ENCODE results near the gene INO80C. TPM values are rescaled to one million over a fixed set of nuclear protein-coding genes. Genes with fewer than 3 reads are reported as not detected.

The INO80C gene
- total and polyA plus RNA-seq, 2 donors from 2014 or later: 20.9 to 38.2 TPM

DNA sequence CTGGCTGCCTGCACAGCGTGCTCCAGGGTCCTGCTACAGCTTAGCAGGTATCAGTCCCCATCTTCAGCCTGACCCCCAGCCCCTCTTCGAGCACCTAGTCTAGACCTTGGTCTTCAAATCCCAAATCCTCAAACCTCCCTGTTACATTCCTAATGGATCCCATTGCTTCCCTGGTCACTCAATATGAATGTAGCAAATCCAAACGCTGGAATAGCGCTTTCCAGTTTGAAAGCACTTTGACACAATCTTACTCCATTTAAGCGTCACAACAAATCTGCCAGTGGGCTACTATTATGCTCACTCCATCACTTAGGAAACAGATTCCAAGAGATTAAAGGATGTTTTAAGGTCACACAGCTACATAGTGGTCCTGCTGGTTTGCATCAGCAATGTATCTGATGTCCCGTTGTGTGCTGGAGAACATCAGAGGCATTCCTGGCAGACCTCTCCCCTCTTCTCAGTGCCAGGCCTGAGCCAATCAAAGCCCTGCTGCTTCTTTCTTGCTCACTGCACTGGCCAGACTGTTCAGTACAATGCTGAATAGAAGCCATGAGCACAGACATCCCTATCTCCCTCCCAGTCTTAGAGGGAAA is 11.1 kb upstream of the INO80C start:
- TF ChIP-seq, protein P1, sequence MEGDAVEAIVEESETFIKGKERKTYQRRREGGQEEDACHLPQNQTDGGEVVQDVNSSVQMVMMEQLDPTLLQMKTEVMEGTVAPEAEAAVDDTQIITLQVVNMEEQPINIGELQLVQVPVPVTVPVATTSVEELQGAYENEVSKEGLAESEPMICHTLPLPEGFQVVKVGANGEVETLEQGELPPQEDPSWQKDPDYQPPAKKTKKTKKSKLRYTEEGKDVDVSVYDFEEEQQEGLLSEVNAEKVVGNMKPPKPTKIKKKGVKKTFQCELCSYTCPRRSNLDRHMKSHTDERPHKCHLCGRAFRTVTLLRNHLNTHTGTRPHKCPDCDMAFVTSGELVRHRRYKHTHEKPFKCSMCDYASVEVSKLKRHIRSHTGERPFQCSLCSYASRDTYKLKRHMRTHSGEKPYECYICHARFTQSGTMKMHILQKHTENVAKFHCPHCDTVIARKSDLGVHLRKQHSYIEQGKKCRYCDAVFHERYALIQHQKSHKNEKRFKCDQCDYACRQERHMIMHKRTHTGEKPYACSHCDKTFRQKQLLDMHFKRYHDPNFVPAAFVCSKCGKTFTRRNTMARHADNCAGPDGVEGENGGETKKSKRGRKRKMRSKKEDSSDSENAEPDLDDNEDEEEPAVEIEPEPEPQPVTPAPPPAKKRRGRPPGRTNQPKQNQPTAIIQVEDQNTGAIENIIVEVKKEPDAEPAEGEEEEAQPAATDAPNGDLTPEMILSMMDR (IDR thresholded peaks at IDR 0.05; ENCODE audit: borderline replicate concordance, extremely low read depth, insufficient read depth): no peak
- intact Hi-C loops (cut with DNase I): no loop called here
- Histone ChIP-seq H3K9ac (ENCODE audit: low read length in 3 of 3) (no peak overlapping the region), H3K27me3 (ENCODE audit: control insufficient read depth, insufficient read depth, low read length) (no peaks in the 10 kb centered on the region), H3K36me3 (ENCODE audit: control insufficient read depth in 2 of 3, insufficient read depth in 3 of 3, low read length in 3 of 3) (no peaks in the 10 kb centered on the region), H3K4me1 (ENCODE audit: control insufficient read depth in 2 of 3, insufficient read depth in 2 of 3, low read depth in 1 of 3, low read length in 3 of 3) (no peaks in the 10 kb centered on the region), H3K9me3 (ENCODE audit: control insufficient read depth in 2 of 3, insufficient read depth in 1 of 3, low read length in 3 of 3) (no peaks in the 10 kb centered on the region), H3K27ac (ENCODE audit: low read depth in 2 of 2, low read length in 2 of 2) (no peak overlapping the region), H3K4me3 (ENCODE audit: low read length in 3 of 3) (no peak overlapping the region)
- FAIRE-seq: no peak
- no peak for DNase-seq

DNA sequence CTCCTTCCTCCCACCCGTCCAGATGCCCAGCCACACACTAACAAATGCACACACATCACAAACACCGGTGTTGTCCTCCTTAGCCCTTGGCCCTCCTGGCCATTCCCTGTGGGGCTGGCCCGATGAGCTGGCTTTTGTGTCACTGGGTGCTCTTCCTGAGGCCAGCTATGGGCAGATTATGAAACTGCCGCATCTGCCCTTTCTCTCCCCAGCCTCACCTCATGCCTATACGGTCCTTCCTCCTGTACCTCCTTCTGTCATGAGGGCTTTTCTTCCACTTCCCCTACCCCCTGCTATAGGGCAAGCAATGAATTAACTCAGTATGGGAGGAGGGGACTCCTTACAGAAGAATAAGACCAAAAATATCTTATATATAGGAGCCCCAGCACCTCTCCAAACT is 10.3 kb upstream of the INO80C start:
- H3K27ac ChIP-seq (ENCODE audit: low read depth in 2 of 2, low read length in 2 of 2): no peak overlapping the region
- no peak for FAIRE-seq

DNA sequence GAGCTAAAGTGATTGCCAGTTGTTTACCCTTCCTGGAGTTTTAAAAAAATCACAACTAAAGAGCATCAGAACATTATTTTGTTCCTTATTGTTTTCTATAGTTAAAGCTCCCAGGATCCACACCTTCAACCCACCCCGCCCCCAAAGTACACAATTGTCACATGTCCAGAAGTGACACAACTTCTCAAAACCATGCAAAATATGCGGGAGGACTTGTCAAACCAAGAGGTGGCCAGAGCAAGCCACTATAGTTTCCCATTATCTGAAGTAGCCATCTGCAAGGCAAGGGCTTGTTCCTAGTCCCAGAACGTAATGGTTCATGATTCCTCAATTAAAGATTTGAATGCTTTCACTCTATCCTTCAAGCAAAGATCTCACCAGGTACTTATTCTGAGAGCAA is 9.9 kb upstream of the INO80C start:
- Histone ChIP-seq H3K9ac (ENCODE audit: low read length in 3 of 3) (no peak overlapping the region), H3K4me3 (ENCODE audit: low read length in 3 of 3) (no peak overlapping the region), H3K27ac (ENCODE audit: low read depth in 2 of 2, low read length in 2 of 2) (no peak overlapping the region), H3K27me3 (ENCODE audit: control insufficient read depth, insufficient read depth, low read length) (no peaks in the 10 kb centered on the region), H3K9me3 (ENCODE audit: control insufficient read depth in 2 of 3, insufficient read depth in 1 of 3, low read length in 3 of 3) (no peaks in the 10 kb centered on the region), H3K4me1 (ENCODE audit: control insufficient read depth in 2 of 3, insufficient read depth in 2 of 3, low read depth in 1 of 3, low read length in 3 of 3) (no peaks in the 10 kb centered on the region), H3K36me3 (ENCODE audit: control insufficient read depth in 2 of 3, insufficient read depth in 3 of 3, low read length in 3 of 3) (no peaks in the 10 kb centered on the region)
- intact Hi-C loops (cut with DNase I): no loop called here
- FAIRE-seq (no peak), DNase-seq (no peak)
- TF ChIP-seq, protein P1 (IDR thresholded peaks at IDR 0.05; ENCODE audit: borderline replicate concordance, extremely low read depth, insufficient read depth): no peak

More for the DNA sequence above, 10.3 kb upstream of the INO80C start:
- H3K4me1 ChIP-seq (ENCODE audit: control insufficient read depth in 2 of 3, insufficient read depth in 2 of 3, low read depth in 1 of 3, low read length in 3 of 3): no peaks in the 10 kb centered on the region
- H3K9me3 ChIP-seq (ENCODE audit: control insufficient read depth in 2 of 3, insufficient read depth in 1 of 3, low read length in 3 of 3): no peaks in the 10 kb centered on the region
- no peak for DNase-seq
- intact Hi-C loops (cut with DNase I): no loop called here
- H3K9ac ChIP-seq (ENCODE audit: low read length in 3 of 3): no peak overlapping the region
- TF ChIP-seq, protein P1 (IDR thresholded peaks at IDR 0.05; ENCODE audit: borderline replicate concordance, extremely low read depth, insufficient read depth): no peak
- no peaks in the 10 kb centered on the region for H3K27me3 ChIP-seq (ENCODE audit: control insufficient read depth, insufficient read depth, low read length)
- H3K36me3 ChIP-seq (ENCODE audit: control insufficient read depth in 2 of 3, insufficient read depth in 3 of 3, low read length in 3 of 3): no peaks in the 10 kb centered on the region
- H3K4me3 ChIP-seq (ENCODE audit: low read length in 3 of 3): no peak overlapping the region

DNA sequence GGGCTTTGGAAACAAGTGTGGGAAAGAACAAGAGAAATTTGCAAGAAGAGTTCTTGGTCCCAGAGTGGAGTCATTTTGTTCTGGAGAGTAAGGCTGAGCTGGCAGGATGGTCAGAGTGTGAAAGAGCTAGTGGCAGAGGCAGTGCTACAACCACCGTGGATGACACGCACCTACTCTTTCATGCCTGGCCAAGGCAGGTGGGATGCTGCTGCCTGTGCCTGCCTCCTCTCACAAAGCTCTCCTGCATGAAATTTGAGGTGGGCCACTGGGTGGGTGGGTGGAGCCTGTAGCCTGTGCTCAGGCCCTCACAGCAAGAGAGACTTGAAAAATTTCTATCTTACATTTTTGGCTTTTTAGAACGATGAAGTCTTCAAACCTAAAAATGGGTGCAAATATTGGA is 9.4 kb upstream of the INO80C start:
- Histone ChIP-seq H3K4me3 (ENCODE audit: low read length in 3 of 3) (no peak overlapping the region), H3K9ac (ENCODE audit: low read length in 3 of 3) (no peak overlapping the region), H3K27me3 (ENCODE audit: control insufficient read depth, insufficient read depth, low read length) (no peaks in the 10 kb centered on the region), H3K4me1 (ENCODE audit: control insufficient read depth in 2 of 3, insufficient read depth in 2 of 3, low read depth in 1 of 3, low read length in 3 of 3) (no peaks in the 10 kb centered on the region), H3K9me3 (ENCODE audit: control insufficient read depth in 2 of 3, insufficient read depth in 1 of 3, low read length in 3 of 3) (no peaks in the 10 kb centered on the region), H3K27ac (ENCODE audit: low read depth in 2 of 2, low read length in 2 of 2) (no peak overlapping the region), H3K36me3 (ENCODE audit: control insufficient read depth in 2 of 3, insufficient read depth in 3 of 3, low read length in 3 of 3) (no peaks in the 10 kb centered on the region)
- intact Hi-C loops (cut with DNase I): no loop called here
- TF ChIP-seq, protein P1 (IDR thresholded peaks at IDR 0.05; ENCODE audit: borderline replicate concordance, extremely low read depth, insufficient read depth): no peak
- DNase-seq (peak in 1 of 5 donors; percentile 27), FAIRE-seq (no peak)
